K562 (cell line): ENCODE data around the gene SOSTDC1. TPM values are rescaled to one million over a fixed set of nuclear protein-coding genes. Genes with fewer than 3 reads are reported as not detected.

Source experiments
- BCL6 ChIP-seq: fragments of 250-450 bp; sonication (Bioruptor Pico); IDR thresholded peaks from 2 replicates; pipeline ENCODE4 v1.4.0; 2020
- CBX1 ChIP-seq: sonication (generic); IDR thresholded peaks from 2 replicates; pipeline ENCODE4 v1.6.1; 2016; ENCODE audit warnings: antibody characterized with exemption, low read depth, mild to moderate bottlenecking
- DLX4 ChIP-seq: fragments of 250-450 bp; sonication (Bioruptor Pico); IDR thresholded peaks from 2 replicates; pipeline ENCODE4 v1.6.1; 2021; ENCODE audit warnings: mild to moderate bottlenecking
- DPF2 ChIP-seq: fragments of 450-650 bp; IDR thresholded peaks from 2 replicates; pipeline ENCODE4 v1.6.1; 2016
- E4F1 ChIP-seq: fragments of 250-450 bp; sonication (Bioruptor Pico); IDR thresholded peaks from 2 replicates; pipeline ENCODE4 v1.5.0; 2021; ENCODE audit warnings: mild to moderate bottlenecking, borderline replicate concordance
- HDAC8 ChIP-seq: fragments of 450-650 bp; IDR thresholded peaks from 2 replicates; pipeline ENCODE4 v1.6.1; 2016; ENCODE audit warnings: mild to moderate bottlenecking, missing genetic modification characterization, moderate library complexity, missing compliant biosample characterization
- MXD1 ChIP-seq: fragments of 250-450 bp; sonication (Bioruptor Pico); IDR thresholded peaks from 2 replicates; pipeline ENCODE4 v1.8.0; 2021; ENCODE audit warnings: borderline replicate concordance, mild to moderate bottlenecking, moderate library complexity; ENCODE audit not compliant: poor library complexity, severe bottlenecking
- RFX5 ChIP-seq: IDR thresholded peaks from 2 replicates; pipeline ENCODE4 v1.6.1; 2011; ENCODE audit warnings: low read depth, mild to moderate bottlenecking, improper control_type of control experiment, low read length
- STAT5A ChIP-seq: IDR thresholded peaks from 2 replicates; pipeline ENCODE4 v1.6.1; 2012; ENCODE audit warnings: low read length, inconsistent platforms, borderline replicate concordance
- STAT6 ChIP-seq: sonication (generic); formaldehyde crosslinking; IDR thresholded peaks from 2 replicates; pipeline ENCODE4 v1.8.1; 2023; ENCODE audit warnings: mild to moderate bottlenecking, missing genetic modification reagents
- ZBTB34 ChIP-seq: fragments of 250-450 bp; sonication (Bioruptor Pico); IDR thresholded peaks from 2 replicates; pipeline ENCODE4 v1.8.0; 2021; ENCODE audit warnings: mild to moderate bottlenecking, moderate library complexity
- ZBTB8A ChIP-seq: fragments of 450-650 bp; IDR thresholded peaks from 2 replicates; pipeline ENCODE4 v1.6.1; 2018; ENCODE audit warnings: mild to moderate bottlenecking, moderate library complexity; ENCODE audit not compliant: partially characterized antibody
- ZNF23 ChIP-seq: fragments of 250-450 bp; sonication (Bioruptor Pico); IDR thresholded peaks from 2 replicates; pipeline ENCODE4 v1.4.0; 2020; ENCODE audit warnings: mild to moderate bottlenecking
- ZNF311 ChIP-seq: fragments of 250-450 bp; sonication (Bioruptor Pico); IDR thresholded peaks from 2 replicates; pipeline ENCODE4 v1.4.0; 2020; ENCODE audit warnings: mild to moderate bottlenecking, moderate library complexity
- ZNF395 ChIP-seq: fragments of 200-800 bp; sonication (Bioruptor generic); IDR thresholded peaks from 2 replicates; pipeline ENCODE4 v1.6.1; 2017; ENCODE audit warnings: missing genetic modification characterization, missing compliant biosample characterization
- ZNF408 ChIP-seq: fragments of 250-450 bp; sonication (Bioruptor Pico); IDR thresholded peaks from 2 replicates; pipeline ENCODE4 v1.4.0; 2020; ENCODE audit warnings: low read depth, mild to moderate bottlenecking, moderate library complexity
- ZNF507 ChIP-seq: conservative IDR thresholded peaks from 2 replicates; pipeline ENCODE4 v1.6.1; 2017; ENCODE audit warnings: missing genetic modification characterization, missing compliant biosample characterization
- ZNF644 ChIP-seq: fragments of 200-800 bp; sonication (Bioruptor generic); IDR thresholded peaks from 2 replicates; pipeline ENCODE4 v1.6.1; 2016; ENCODE audit warnings: low read depth, missing genetic modification characterization, missing compliant biosample characterization
- ZNF707 ChIP-seq: fragments of 250-450 bp; sonication (Bioruptor Pico); conservative IDR thresholded peaks from 2 replicates; pipeline ENCODE4 v1.8.0; 2022; ENCODE audit warnings: inconsistent platforms, mild to moderate bottlenecking, moderate library complexity
- polyA plus RNA-seq, 8 experiments: library from polyadenylated mRNA; depleted of rRNA in 4 of 8; stranded (reverse) in 5 of 8; unstranded in 3 of 8; fragments of >200 nt; fragmentation: Nextera tagmentation in 2 of 8; fragmentation: Illumina TruSeq in 1 of 8; extraction: Ambion mirVana in 2 of 8; extraction: Trizol in 1 of 8; gene quantifications; 2 replicates each; pipeline versions ENCODE4 v1.2.1 to v1.2.3, GENCODE V29; 2011 to 2014; ENCODE audit warnings: inconsistent platforms in 1 of 8, missing spikeins in 1 of 8
- total RNA-seq, 7 experiments: library from RNA; depleted of rRNA in 6 of 7; stranded (reverse); fragments of >200 nt in 6 of 7; fragmentation: Illumina TruSeq in 2 of 7; extraction: Trizol in 2 of 7; gene quantifications; 2 replicates each; pipeline versions ENCODE4 v1.2.1 to v1.2.3, GENCODE V29; 2011 to 2021; ENCODE audit warnings: low replicate concordance in 1 of 7

Gene SOSTDC1
- total and polyA plus RNA-seq, 9 of the 15 experiments (the other 6 are each of a cell fraction or from before 2014, with no cell fraction given) = 8.3 to 48.6 (median 15.9) TPM

GRCh38 chr7:16421333-16422102, 44.0 kb downstream of the SOSTDC1 start, which contains the start of gene CRPPA (continued):
- no peak for TF ChIP-seq RFX5
- TF ChIP-seq ZNF644 (tag) = no peak; the same call in 1 of the 2 replicates
- no peak for TF ChIP-seq ZBTB34 (CRISPR knock-in tag)
- TF ChIP-seq ZNF707 (CRISPR knock-in tag) = no peak
- TF ChIP-seq E4F1 (CRISPR knock-in tag) = no peak
- no peak for TF ChIP-seq BCL6 (CRISPR knock-in tag)
- TF ChIP-seq MXD1 (CRISPR knock-in tag) = no peak
- peak; percentile 12; the same call in 1 of the 2 replicates for TF ChIP-seq DPF2
- no peak for TF ChIP-seq STAT5A
- TF ChIP-seq ZNF23 (CRISPR knock-in tag) = no peak
- TF ChIP-seq HDAC8 = 0 out of 2 replicates have a peak, but pooled peaks have one; percentile 13
- TF ChIP-seq CBX1 = 0 out of 2 replicates have a peak, but pooled peaks have one; percentile 17
- TF ChIP-seq STAT6 (CRISPR knock-in tag) = no peak
- no peak for TF ChIP-seq ZBTB8A
- TF ChIP-seq DLX4 = no peak
- peak; percentile 48; the same call in 1 of the 2 replicates for TF ChIP-seq ZNF395 (CRISPR knock-in tag)
- TF ChIP-seq ZNF311 = no peak
- TF ChIP-seq ZNF408 (CRISPR knock-in tag) = no peak
- TF ChIP-seq ZNF507 (tag) = no peak
